Gastrocnemius medialis (tissue), 4 donors: ENCODE measurements around the gene RHOV.

Source experiments
- POLR2A ChIP-seq, 2 donors: fragments of 450-650 bp; IDR thresholded peaks; one replicate each; pipeline ENCODE4 v1.6.1; 2017; ENCODE audit warnings: antibody characterized with exemption in 2 of 2, mild to moderate bottlenecking in 2 of 2, moderate library complexity in 2 of 2
- TF ChIP-seq, protein P1 (sequence below), 5 experiments: fragments of 450-650 bp in 3 of 5; fragments of 200-600 bp in 2 of 5; sonication (generic) in 2 of 5; IDR thresholded peaks in 4 of 5; conservative IDR thresholded peaks in 1 of 5; 1 replicate in 4 of 5; 2 replicates in 1 of 5; pipeline ENCODE4 v1.5.1; 2016 to 2019; ENCODE audit warnings: antibody characterized with exemption in 5 of 5, mild to moderate bottlenecking in 3 of 5, moderate library complexity in 3 of 5

DNA sequence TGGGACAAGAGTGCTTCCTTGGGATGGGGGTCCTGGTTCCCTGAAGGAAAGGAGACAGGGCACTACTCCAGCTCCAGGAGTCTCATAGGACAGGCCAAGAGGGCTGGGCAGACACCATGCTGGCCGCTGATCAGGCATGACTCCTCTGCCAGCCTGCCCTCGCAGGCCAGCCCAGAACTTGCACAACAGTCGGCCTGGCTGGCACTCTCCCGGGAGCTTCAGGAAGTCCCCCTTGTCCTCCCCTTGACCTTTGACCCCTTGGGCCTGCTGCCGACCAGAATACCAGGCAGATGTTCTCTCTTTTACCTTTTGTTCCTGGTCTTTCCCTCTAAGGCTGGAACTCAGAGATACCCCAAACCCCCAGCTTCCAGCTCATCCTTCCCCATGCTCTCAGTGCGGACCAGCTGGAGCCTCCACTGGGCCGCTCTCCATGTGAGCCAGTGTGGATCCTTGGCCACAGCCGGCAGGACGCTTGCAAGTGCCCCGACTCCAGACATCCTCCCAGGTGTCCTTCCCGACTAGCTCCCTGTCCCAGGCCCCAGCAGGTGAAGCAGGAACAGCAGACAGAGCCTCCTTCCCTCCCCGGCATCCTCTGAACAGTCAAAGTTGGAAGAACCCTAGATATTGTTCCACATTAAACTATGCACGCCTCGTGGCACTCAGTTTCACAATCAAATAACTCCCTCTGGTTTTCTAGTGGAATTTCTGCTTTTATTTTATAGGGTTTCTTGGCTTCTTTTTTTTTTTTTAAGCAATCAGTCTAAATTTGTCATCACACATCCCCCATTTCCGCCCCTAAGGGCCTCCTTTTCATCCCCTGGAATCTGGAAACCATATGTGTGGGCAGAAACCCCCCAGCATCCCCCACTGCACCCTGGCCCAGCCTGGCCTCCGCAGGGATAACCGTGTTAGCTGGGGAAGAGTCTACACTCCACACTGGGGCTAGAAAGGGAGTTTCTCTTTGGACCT, 35.9 kb upstream of the RHOV start:
- no peak for TF ChIP-seq POLR2A (IDR thresholded peaks at IDR 0.05)
- TF ChIP-seq, protein P1, sequence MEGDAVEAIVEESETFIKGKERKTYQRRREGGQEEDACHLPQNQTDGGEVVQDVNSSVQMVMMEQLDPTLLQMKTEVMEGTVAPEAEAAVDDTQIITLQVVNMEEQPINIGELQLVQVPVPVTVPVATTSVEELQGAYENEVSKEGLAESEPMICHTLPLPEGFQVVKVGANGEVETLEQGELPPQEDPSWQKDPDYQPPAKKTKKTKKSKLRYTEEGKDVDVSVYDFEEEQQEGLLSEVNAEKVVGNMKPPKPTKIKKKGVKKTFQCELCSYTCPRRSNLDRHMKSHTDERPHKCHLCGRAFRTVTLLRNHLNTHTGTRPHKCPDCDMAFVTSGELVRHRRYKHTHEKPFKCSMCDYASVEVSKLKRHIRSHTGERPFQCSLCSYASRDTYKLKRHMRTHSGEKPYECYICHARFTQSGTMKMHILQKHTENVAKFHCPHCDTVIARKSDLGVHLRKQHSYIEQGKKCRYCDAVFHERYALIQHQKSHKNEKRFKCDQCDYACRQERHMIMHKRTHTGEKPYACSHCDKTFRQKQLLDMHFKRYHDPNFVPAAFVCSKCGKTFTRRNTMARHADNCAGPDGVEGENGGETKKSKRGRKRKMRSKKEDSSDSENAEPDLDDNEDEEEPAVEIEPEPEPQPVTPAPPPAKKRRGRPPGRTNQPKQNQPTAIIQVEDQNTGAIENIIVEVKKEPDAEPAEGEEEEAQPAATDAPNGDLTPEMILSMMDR (IDR thresholded peaks at IDR 0.05 in 4 of 5, conservative IDR thresholded peaks at IDR 0.05 in 1 of 5) = no peak
